DND-41 (cell line): ENCODE data around the gene TTC13.

ENCODE experiments used
- ATAC-seq: fragments of 200-7000 bp; cut with Tn5 transposase; 3 replicates; pipeline ENCODE4 v1.9.1; 2021; ENCODE audit warnings: low read depth; ENCODE audit not compliant: insufficient read depth
- DNase-seq: peaks from one replicate; pipeline ENCODE4 v3.0.0-alpha.2; 2020
- H2AFZ ChIP-seq: 2 replicates; pipeline ENCODE4 v1.6.0; 2012; ENCODE audit warnings: low read depth, low read length
- H3K27ac ChIP-seq: 2 replicates; pipeline ENCODE4 v1.5.1; 2012; ENCODE audit warnings: low read length, inconsistent platforms
- H3K27me3 ChIP-seq: fragments of 200-600 bp; sonication (generic); 2 replicates; pipeline ENCODE4 v1.6.0; 2012; ENCODE audit warnings: low read length, mild to moderate bottlenecking, inconsistent platforms; ENCODE audit not compliant: insufficient read depth, poor library complexity
- H3K36me3 ChIP-seq: 2 replicates; pipeline ENCODE4 v1.5.1; 2012; ENCODE audit warnings: low read length, inconsistent platforms; ENCODE audit not compliant: insufficient read depth
- H3K4me1 ChIP-seq: 2 replicates; pipeline ENCODE4 v1.5.1; 2012; ENCODE audit warnings: mild to moderate bottlenecking, low read length; ENCODE audit not compliant: insufficient read depth
- H3K4me2 ChIP-seq: 2 replicates; pipeline ENCODE4 v1.6.0; 2012; ENCODE audit warnings: mild to moderate bottlenecking, moderate library complexity, low read length, inconsistent platforms; ENCODE audit not compliant: insufficient read depth
- H3K4me3 ChIP-seq, 2 experiments: fragments of 200-600 bp in 1 of 2; shearing (Covaris generic) in 1 of 2; 2 replicates each; pipeline ENCODE4 v1.5.1; 2012 to 2016; ENCODE audit warnings: inconsistent platforms in 2 of 2, low read length in 2 of 2, mild to moderate bottlenecking in 2 of 2, low read depth in 1 of 2, moderate library complexity in 1 of 2
- H3K79me2 ChIP-seq: 2 replicates; pipeline ENCODE4 v1.6.0; 2012; ENCODE audit warnings: low read length, inconsistent platforms; ENCODE audit not compliant: insufficient read depth
- H3K9ac ChIP-seq: 2 replicates; pipeline ENCODE4 v1.6.0; 2012; ENCODE audit warnings: low read depth, mild to moderate bottlenecking, inconsistent platforms, low read length, moderate library complexity
- H3K9me3 ChIP-seq: 2 replicates; pipeline ENCODE4 v1.5.1; 2012; ENCODE audit warnings: low read length, moderate library complexity, mild to moderate bottlenecking, inconsistent platforms; ENCODE audit not compliant: insufficient read depth, severe bottlenecking
- H4K20me1 ChIP-seq: 2 replicates; pipeline ENCODE4 v1.6.0; 2012; ENCODE audit warnings: low read length; ENCODE audit not compliant: insufficient read depth
- EZH2 ChIP-seq: IDR thresholded peaks from 3 replicates; pipeline ENCODE4 v1.6.1; 2012; ENCODE audit warnings: borderline replicate concordance, low read depth, mild to moderate bottlenecking, moderate library complexity, low read length, inconsistent platforms; ENCODE audit not compliant: severe bottlenecking
- TF ChIP-seq, protein P1 (sequence below): IDR thresholded peaks from 2 replicates; pipeline ENCODE4 v1.5.1; 2012; ENCODE audit warnings: borderline replicate concordance, low read length, moderate library complexity, mild to moderate bottlenecking; ENCODE audit not compliant: poor library complexity, severe bottlenecking; ENCODE audit errors: extremely low read depth

Gene TTC13

DNA sequence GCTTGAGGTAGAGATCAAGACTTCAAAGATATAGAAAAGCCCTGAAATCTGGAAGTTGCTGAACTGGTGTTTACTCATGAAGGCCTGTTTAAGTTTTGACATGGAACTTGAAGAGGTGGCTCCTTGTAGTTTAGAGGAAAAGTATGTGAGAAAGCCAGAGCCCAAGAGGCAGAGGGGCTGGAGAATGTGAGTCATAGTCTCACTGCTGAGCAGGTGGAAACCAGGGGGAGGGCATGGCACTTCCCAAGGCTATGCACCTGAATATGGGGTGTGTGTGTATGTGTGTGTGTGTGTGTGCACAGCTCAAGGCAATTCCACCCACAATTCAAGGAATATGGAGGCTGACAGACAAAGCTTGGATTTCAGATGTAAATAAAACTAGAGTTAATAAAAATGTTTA is 63.6 kb downstream of the TTC13 start:
- Histone ChIP-seq H3K4me3 (no peak overlapping the region), H4K20me1 (no peaks in the 10 kb centered on the region; the same call in 1 of the 2 replicates), H3K27ac (no peak overlapping the region), H2AFZ (no peak overlapping the region), H3K9ac (no peak overlapping the region), H3K9me3 (no peaks in the 10 kb centered on the region), H3K4me1 (no peaks in the 10 kb centered on the region), H3K27me3 (no peaks in the 10 kb centered on the region), H3K36me3 (peaks cover 52% of the 10 kb centered on the region), H3K4me2 (no peak overlapping the region), H3K79me2 (no peaks in the 10 kb centered on the region)
- no peak for TF ChIP-seq EZH2
- TF ChIP-seq, protein P1, sequence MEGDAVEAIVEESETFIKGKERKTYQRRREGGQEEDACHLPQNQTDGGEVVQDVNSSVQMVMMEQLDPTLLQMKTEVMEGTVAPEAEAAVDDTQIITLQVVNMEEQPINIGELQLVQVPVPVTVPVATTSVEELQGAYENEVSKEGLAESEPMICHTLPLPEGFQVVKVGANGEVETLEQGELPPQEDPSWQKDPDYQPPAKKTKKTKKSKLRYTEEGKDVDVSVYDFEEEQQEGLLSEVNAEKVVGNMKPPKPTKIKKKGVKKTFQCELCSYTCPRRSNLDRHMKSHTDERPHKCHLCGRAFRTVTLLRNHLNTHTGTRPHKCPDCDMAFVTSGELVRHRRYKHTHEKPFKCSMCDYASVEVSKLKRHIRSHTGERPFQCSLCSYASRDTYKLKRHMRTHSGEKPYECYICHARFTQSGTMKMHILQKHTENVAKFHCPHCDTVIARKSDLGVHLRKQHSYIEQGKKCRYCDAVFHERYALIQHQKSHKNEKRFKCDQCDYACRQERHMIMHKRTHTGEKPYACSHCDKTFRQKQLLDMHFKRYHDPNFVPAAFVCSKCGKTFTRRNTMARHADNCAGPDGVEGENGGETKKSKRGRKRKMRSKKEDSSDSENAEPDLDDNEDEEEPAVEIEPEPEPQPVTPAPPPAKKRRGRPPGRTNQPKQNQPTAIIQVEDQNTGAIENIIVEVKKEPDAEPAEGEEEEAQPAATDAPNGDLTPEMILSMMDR, result no peak
- ATAC-seq, result no peak
- no peak for DNase-seq

DNA sequence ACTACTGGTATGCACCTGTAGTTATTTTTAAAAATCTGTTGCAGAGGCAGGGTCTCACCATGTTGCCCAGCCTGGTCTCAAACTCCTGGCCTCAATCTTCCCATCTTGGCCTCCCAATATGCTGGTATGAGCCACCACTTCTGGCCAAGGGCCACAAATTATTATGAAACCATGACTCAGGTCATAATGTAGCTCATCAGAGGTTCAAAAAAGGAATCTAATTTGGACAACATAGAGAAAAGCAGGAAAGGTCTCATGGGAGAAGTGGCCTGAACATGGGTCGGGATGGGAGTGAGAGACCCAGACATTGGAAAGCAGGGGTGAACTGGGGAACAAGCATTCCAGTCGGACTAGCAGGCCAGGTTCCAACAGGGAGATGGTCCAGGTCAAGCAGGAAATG is 65.2 kb downstream of the TTC13 start:
- TF ChIP-seq, protein P1, result no peak
- no peak for TF ChIP-seq EZH2
- DNase-seq (no peak), ATAC-seq (no peak)
- Histone ChIP-seq H3K4me2 (no peak overlapping the region), H3K9me3 (no peaks in the 10 kb centered on the region), H3K79me2 (no peaks in the 10 kb centered on the region), H3K4me1 (no peaks in the 10 kb centered on the region), H3K4me3 (no peak overlapping the region), H3K27ac (no peak overlapping the region), H2AFZ (no peak overlapping the region), H3K36me3 (peaks cover 45% of the 10 kb centered on the region), H4K20me1 (no peaks in the 10 kb centered on the region; the same call in 1 of the 2 replicates), H3K9ac (no peak overlapping the region), H3K27me3 (no peaks in the 10 kb centered on the region)

DNA sequence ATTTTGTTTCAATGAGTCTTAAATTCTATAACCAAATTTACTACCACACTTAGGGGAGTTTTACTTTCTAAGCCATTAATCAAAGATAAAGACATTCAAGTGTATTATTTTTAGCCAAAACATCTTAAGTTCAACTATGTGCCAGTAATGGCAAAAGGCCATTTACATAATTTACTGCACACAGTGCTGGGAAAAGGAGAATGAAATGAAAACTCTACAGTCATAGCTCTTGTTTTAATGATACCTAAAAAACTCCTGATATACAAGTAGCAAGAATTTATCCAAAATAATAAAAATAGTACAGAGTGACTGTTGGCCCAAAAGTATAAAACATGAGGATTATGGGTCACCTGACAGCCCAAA is 67.9 kb downstream of the TTC13 start:
- no peak for DNase-seq
- Histone ChIP-seq H3K27me3 (no peaks in the 10 kb centered on the region), H3K4me2 (no peak overlapping the region), H4K20me1 (no peaks in the 10 kb centered on the region), H3K27ac (no peak overlapping the region), H3K4me3 (no peak overlapping the region), H3K36me3 (peaks cover 45% of the 10 kb centered on the region), H2AFZ (no peak overlapping the region), H3K4me1 (no peaks in the 10 kb centered on the region), H3K9ac (no peak overlapping the region), H3K9me3 (no peaks in the 10 kb centered on the region), H3K79me2 (no peaks in the 10 kb centered on the region)
- no peak for TF ChIP-seq EZH2
- TF ChIP-seq, protein P1, result no peak
- no peak for ATAC-seq

DNA sequence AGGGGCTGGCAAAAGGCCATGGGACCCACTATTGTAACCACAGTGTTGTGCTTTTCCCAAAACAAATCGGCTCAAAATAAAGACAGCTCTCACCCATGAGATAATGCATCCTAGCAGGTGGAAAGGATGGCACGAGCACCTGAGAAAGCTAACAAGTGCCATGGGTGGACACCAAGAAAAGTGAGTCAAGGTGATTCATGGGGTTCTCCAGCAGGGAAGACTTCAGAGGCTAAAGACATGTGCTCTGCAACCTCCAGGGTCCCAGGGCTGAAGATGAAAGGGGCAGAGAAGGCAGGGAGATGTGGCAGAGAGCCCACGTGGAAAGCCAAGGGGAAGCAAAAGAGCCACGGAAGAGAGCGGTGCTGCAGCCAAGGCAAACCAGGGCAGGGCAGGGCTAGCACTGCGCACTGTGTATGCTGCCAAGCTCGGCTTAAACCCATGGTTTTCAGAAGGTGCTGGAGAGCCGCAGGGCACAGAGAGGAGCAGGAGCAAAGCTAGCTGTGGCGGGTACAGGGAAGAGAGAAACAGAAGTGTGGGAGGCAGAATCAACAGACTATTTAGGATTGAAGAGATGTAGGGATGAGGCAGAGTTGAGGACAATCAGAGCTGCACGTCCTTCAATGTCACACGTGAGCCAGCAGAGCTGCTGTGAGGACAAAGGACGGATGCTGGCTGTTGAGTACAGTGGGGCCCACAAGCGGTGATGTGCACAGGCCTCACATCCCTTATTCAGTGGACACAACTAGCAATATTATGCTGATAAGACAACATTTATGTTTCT is 68.5 kb downstream of the TTC13 start:
- DNase-seq, result no peak
- H3K4me2 ChIP-seq, result no peak overlapping the region
- no peak for ATAC-seq
- H4K20me1 ChIP-seq, result no peaks in the 10 kb centered on the region
- no peaks in the 10 kb centered on the region for H3K79me2 ChIP-seq
- no peaks in the 10 kb centered on the region for H3K9me3 ChIP-seq
- no peaks in the 10 kb centered on the region for H3K4me1 ChIP-seq
- no peak overlapping the region for H2AFZ ChIP-seq
- H3K27me3 ChIP-seq, result no peaks in the 10 kb centered on the region
- H3K9ac ChIP-seq, result no peak overlapping the region
- H3K4me3 ChIP-seq, result no peak overlapping the region
- TF ChIP-seq EZH2, result no peak
- TF ChIP-seq, protein P1, result no peak
- peaks cover 49% of the 10 kb centered on the region for H3K36me3 ChIP-seq
- no peak overlapping the region for H3K27ac ChIP-seq
